ENCODE results near the gene NDST1. TPM values are rescaled to one million over a fixed set of nuclear protein-coding genes. Genes with fewer than 3 reads are reported as not detected.

NDST1 gene
- polyA plus RNA-seq, 2 of the 4 experiments (the other 2 are of a cell fraction), result 24.4 to 50.8 TPM

DNA sequence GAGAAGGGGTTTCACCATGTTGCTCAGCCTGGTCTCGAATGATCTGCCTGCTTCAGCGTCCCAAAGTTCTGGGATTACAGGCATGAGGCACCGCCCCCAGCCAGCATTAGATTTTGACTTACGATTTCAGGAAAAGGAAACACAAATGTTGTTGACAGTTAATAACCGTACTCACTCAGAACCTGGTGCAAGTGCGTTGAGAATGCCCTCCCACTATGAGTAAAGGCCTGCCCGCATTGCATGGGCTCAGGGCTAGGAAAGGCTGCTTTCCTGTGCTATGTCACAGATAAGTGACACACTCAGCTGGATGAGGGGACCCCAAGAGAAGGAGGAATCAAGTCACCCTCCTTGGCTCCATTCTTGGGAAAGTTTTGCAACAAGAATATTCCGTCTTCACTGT is 42.4 kb downstream of the NDST1 start (continued):
- TF ChIP-seq, protein P1, sequence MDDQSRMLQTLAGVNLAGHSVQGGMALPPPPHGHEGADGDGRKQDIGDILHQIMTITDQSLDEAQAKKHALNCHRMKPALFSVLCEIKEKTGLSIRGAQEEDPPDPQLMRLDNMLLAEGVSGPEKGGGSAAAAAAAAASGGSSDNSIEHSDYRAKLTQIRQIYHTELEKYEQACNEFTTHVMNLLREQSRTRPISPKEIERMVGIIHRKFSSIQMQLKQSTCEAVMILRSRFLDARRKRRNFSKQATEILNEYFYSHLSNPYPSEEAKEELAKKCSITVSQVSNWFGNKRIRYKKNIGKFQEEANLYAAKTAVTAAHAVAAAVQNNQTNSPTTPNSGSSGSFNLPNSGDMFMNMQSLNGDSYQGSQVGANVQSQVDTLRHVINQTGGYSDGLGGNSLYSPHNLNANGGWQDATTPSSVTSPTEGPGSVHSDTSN (IDR thresholded peaks at IDR 0.05), result no peak
- TF ChIP-seq, protein P2, sequence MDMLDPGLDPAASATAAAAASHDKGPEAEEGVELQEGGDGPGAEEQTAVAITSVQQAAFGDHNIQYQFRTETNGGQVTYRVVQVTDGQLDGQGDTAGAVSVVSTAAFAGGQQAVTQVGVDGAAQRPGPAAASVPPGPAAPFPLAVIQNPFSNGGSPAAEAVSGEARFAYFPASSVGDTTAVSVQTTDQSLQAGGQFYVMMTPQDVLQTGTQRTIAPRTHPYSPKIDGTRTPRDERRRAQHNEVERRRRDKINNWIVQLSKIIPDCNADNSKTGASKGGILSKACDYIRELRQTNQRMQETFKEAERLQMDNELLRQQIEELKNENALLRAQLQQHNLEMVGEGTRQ (IDR thresholded peaks at IDR 0.05), result no peak

DNA sequence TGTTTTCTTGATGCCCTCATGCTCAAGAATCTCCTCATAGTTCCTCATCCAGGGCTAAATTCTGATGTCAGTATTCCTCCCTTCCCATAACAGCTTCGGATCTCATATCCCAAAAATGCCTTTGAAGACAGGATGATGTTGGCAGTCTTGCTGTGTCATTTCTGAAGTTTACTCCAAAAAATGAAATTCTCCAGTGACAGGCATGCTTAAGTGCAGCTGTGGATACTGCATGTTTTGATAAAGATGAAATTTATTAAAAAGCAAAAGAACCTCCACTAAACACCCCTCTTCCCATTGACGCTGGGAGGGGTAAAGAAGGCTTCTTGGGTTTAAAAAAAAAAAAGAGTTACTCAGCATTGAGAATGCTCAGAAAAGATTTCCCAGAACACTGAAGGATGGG is 43.1 kb downstream of the NDST1 start:
- WGBS (ENCODE audit: missing lambda C conversion rate), result 93% methylated on average over 2 of the region's 2 CpGs
- FAIRE-seq, result no peak

DNA sequence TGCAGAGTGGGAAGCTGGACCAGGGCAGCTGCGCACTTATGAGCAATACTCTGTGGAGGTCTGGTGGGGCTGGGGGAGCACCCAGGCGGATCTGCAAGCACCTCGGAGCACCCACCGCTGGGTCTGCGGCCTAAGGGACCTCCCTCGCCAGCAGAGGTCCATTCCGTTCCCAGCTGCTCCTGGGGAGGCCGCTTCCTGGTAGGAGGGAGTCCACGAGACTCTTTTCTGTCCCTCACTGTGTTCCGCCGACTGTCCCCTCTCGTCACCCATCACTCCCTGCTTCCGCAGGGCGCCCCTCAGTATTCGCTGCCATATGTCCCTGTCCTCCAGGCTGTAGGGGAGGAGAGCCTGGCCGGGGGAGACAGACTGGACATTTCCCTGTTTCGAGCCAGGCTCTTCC is 45.5 kb downstream of the NDST1 start:
- no peak; a peak in 1 of 6 replicates for ATAC-seq
- Histone ChIP-seq H3K27ac (no peak overlapping the region), H3K9me3 (no peaks in the 10 kb centered on the region), H3K4me2 (no peak overlapping the region), H3K4me1 (no peaks in the 10 kb centered on the region), H3K4me3 (no peak overlapping the region)
- TF ChIP-seq ZC3H11A (IDR thresholded peaks at IDR 0.05) (no peak), NR3C1 (IDR thresholded peaks at IDR 0.05) (no peak), CEBPB (IDR thresholded peaks at IDR 0.05) (no peak), NPAS2 (CRISPR knock-in tag; IDR thresholded peaks at IDR 0.05; ENCODE audit: borderline replicate concordance) (no peak), KDM1A (IDR thresholded peaks at IDR 0.05; ENCODE audit: low read depth) (no peak), PHF8 (IDR thresholded peaks at IDR 0.05; ENCODE audit: borderline replicate concordance, low read depth) (no peak), MAFK (IDR thresholded peaks at IDR 0.05; ENCODE audit: partially characterized antibody) (no peak), GATA3 (IDR thresholded peaks at IDR 0.05; ENCODE audit: borderline replicate concordance) (no peak), JUN (IDR thresholded peaks at IDR 0.05) (no peak), FOXS1 (CRISPR knock-in tag; IDR thresholded peaks at IDR 0.05) (no peak)
- TF ChIP-seq, protein P3, sequence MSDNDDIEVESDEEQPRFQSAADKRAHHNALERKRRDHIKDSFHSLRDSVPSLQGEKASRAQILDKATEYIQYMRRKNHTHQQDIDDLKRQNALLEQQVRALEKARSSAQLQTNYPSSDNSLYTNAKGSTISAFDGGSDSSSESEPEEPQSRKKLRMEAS (IDR thresholded peaks at IDR 0.05), result no peak
- TF ChIP-seq, protein P4, sequence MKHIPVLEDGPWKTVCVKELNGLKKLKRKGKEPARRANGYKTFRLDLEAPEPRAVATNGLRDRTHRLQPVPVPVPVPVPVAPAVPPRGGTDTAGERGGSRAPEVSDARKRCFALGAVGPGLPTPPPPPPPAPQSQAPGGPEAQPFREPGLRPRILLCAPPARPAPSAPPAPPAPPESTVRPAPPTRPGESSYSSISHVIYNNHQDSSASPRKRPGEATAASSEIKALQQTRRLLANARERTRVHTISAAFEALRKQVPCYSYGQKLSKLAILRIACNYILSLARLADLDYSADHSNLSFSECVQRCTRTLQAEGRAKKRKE (CRISPR knock-in tag; IDR thresholded peaks at IDR 0.05; ENCODE audit: low read depth), result no peak
- TF ChIP-seq, protein P5, sequence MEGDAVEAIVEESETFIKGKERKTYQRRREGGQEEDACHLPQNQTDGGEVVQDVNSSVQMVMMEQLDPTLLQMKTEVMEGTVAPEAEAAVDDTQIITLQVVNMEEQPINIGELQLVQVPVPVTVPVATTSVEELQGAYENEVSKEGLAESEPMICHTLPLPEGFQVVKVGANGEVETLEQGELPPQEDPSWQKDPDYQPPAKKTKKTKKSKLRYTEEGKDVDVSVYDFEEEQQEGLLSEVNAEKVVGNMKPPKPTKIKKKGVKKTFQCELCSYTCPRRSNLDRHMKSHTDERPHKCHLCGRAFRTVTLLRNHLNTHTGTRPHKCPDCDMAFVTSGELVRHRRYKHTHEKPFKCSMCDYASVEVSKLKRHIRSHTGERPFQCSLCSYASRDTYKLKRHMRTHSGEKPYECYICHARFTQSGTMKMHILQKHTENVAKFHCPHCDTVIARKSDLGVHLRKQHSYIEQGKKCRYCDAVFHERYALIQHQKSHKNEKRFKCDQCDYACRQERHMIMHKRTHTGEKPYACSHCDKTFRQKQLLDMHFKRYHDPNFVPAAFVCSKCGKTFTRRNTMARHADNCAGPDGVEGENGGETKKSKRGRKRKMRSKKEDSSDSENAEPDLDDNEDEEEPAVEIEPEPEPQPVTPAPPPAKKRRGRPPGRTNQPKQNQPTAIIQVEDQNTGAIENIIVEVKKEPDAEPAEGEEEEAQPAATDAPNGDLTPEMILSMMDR (IDR thresholded peaks at IDR 0.05), result no peak
- no peak for DNase-seq (ENCODE audit: low read depth in 1 of 2, low spot score in 1 of 2)
- no peak for FAIRE-seq
- ChIA-PET CTCF (interaction anchor here (0.6 to 11.7 kb wide), 4 partner anchors 8 to 293 kb away, joined by 3 to 180 read pairs (median 4); no protein-coding TSS in a partner anchor), POLR2A (interaction anchor here (1.2 kb wide), 1 partner anchor 103 kb away, joined by 3 read pairs; no protein-coding TSS in a partner anchor)
- 94% methylated on average over 17 of the region's 17 CpGs for WGBS (ENCODE audit: missing lambda C conversion rate)

More for the DNA sequence above, 43.1 kb downstream of the NDST1 start:
- CTCF ChIA-PET, result interaction anchor here (0.8 to 18.8 kb wide), 6 partner anchors 7 to 90 kb away, joined by 3 to 180 read pairs (median 4); no protein-coding TSS in a partner anchor
- TF ChIP-seq RARB (CRISPR knock-in tag; IDR thresholded peaks at IDR 0.05), result no peak
- no peak for TF ChIP-seq NFE2L2 (conservative IDR thresholded peaks at IDR 0.05; ENCODE audit: low read length)
- TF ChIP-seq, protein P6, sequence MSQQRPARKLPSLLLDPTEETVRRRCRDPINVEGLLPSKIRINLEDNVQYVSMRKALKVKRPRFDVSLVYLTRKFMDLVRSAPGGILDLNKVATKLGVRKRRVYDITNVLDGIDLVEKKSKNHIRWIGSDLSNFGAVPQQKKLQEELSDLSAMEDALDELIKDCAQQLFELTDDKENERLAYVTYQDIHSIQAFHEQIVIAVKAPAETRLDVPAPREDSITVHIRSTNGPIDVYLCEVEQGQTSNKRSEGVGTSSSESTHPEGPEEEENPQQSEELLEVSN (IDR thresholded peaks at IDR 0.05; ENCODE audit: borderline replicate concordance, low read depth), result no peak
- TF ChIP-seq CEBPB (IDR thresholded peaks at IDR 0.05), result no peak
- TF ChIP-seq RCOR1 (IDR thresholded peaks at IDR 0.05; ENCODE audit: low read depth, low read length), result no peak
- no peak for TF ChIP-seq CBX8 (IDR thresholded peaks at IDR 0.05)
- no peak for TF ChIP-seq ZFP36 (IDR thresholded peaks at IDR 0.05; ENCODE audit: borderline replicate concordance, partially characterized antibody)
- no peak for TF ChIP-seq RAD21 (conservative IDR thresholded peaks at IDR 0.05 in 1 of 2, IDR thresholded peaks at IDR 0.05 in 1 of 2)
- no peak for TF ChIP-seq FOSB (CRISPR knock-in tag; IDR thresholded peaks at IDR 0.05)
- TF ChIP-seq TP53 (CRISPR knock-in tag; IDR thresholded peaks at IDR 0.05), result no peak
- no peak for TF ChIP-seq JUN (IDR thresholded peaks at IDR 0.05)
- TF ChIP-seq, protein P7, sequence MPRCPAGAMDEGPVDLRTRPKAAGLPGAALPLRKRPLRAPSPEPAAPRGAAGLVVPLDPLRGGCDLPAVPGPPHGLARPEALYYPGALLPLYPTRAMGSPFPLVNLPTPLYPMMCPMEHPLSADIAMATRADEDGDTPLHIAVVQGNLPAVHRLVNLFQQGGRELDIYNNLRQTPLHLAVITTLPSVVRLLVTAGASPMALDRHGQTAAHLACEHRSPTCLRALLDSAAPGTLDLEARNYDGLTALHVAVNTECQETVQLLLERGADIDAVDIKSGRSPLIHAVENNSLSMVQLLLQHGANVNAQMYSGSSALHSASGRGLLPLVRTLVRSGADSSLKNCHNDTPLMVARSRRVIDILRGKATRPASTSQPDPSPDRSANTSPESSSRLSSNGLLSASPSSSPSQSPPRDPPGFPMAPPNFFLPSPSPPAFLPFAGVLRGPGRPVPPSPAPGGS (IDR thresholded peaks at IDR 0.05), result no peak
- TF ChIP-seq, protein P3 (IDR thresholded peaks at IDR 0.05), result no peak
- no peak for TF ChIP-seq MYC (IDR thresholded peaks at IDR 0.05; ENCODE audit: borderline replicate concordance, low read length)
- TF ChIP-seq HOXB13 (CRISPR knock-in tag; IDR thresholded peaks at IDR 0.05; ENCODE audit: low read depth), result no peak
- TF ChIP-seq, protein P2 (IDR thresholded peaks at IDR 0.05), result no peak
- TF ChIP-seq MAZ (IDR thresholded peaks at IDR 0.05; ENCODE audit: borderline replicate concordance, low read depth, low read length), result no peak
- Histone ChIP-seq H3K27ac (no peak overlapping the region), H3K4me2 (no peak overlapping the region), H3K9me3 (no peaks in the 10 kb centered on the region), H3K4me3 (no peak overlapping the region), H3K4me1 (no peaks in the 10 kb centered on the region)
- no peak for DNase-seq (ENCODE audit: low read depth in 1 of 2, low spot score in 1 of 2)
- no peak for ATAC-seq
- POLR2A ChIA-PET, result no interaction called here
